Calu3 (cell line): ENCODE measurements around the gene NTRK2. TPM values are rescaled to one million over a fixed set of nuclear protein-coding genes. Genes with fewer than 3 reads are reported as not detected.

Experiments
- BruUV-seq: library from RNA; stranded (reverse); fragments of 400-500 nt; replicated peaks from 2 replicates; lab custom pipeline; 2021; lab: Mats Ljungman, UMichigan
- CTCF ChIA-PET: fragments of 300-600 bp; sonication (Branson Sonifier 250); formaldehyde crosslinking; loops from one replicate; lab custom pipeline; 2022; ENCODE audit warnings: antibody characterized with exemption; lab: Charles Lee
- DNase-seq: peaks from one replicate; pipeline ENCODE4 v3.0.0; 2022
- H3K27ac Mint-ChIP-seq: one replicate; pipeline ENCODE4 v1.8.0; 2022; ENCODE audit warnings: mixed read lengths; ENCODE audit not compliant: unreplicated experiment
- H3K27me3 Mint-ChIP-seq: one replicate; pipeline ENCODE4 v1.8.0; 2022; ENCODE audit warnings: mixed read lengths; ENCODE audit not compliant: unreplicated experiment
- H3K36me3 Mint-ChIP-seq: one replicate; pipeline ENCODE4 v1.8.0; 2022; ENCODE audit warnings: mild to moderate bottlenecking, moderate library complexity, mixed read lengths; ENCODE audit not compliant: insufficient read depth, unreplicated experiment
- H3K4me1 Mint-ChIP-seq: one replicate; pipeline ENCODE4 v1.8.0; 2022; ENCODE audit warnings: mild to moderate bottlenecking, low read depth, mixed read lengths; ENCODE audit not compliant: unreplicated experiment
- H3K4me3 Mint-ChIP-seq: one replicate; pipeline ENCODE4 v1.8.0; 2022; ENCODE audit warnings: mild to moderate bottlenecking, low read depth, moderate library complexity, mixed read lengths; ENCODE audit not compliant: unreplicated experiment
- H3K9me3 Mint-ChIP-seq: one replicate; pipeline ENCODE4 v1.8.0; 2022; ENCODE audit warnings: low read depth, mixed read lengths; ENCODE audit not compliant: unreplicated experiment
- CTCF ChIP-seq: fragments of 200-600 bp; IDR thresholded peaks from one replicate; pipeline ENCODE4 v1.8.0; 2022; ENCODE audit warnings: antibody characterized with exemption; ENCODE audit not compliant: unreplicated experiment
- intact Hi-C: fragments of 100-400 bp; cut with micrococcal nuclease; formaldehyde crosslinking; loops from one replicate; pipeline ENCODE4 v1.10.0; 2022; ENCODE audit not compliant: unreplicated experiment
- total RNA-seq: library from RNA; stranded (reverse); gene quantifications from 2 replicates; pipeline ENCODE4 v1.2.3, GENCODE V29; 2022

NTRK2 gene
- total RNA-seq, 1 experiment from 2014 or later = 2.1 TPM

GRCh38 chr9:85001925-85002324 is 332.4 kb downstream of the NTRK2 start:
- H3K36me3 Mint-ChIP-seq = no peaks in the 10 kb centered on the region
- H3K4me3 Mint-ChIP-seq = no peak overlapping the region
- no peak overlapping the region for H3K27ac Mint-ChIP-seq
- CTCF ChIA-PET = no interaction called here
- intact Hi-C loops = no loop called here
- TF ChIP-seq CTCF = no peak
- peaks cover 8% of the 10 kb centered on the region for H3K4me1 Mint-ChIP-seq
- H3K27me3 Mint-ChIP-seq = peaks cover 23% of the 10 kb centered on the region
- DNase-seq = no peak
- BruUV-seq = no TSS peak
- no peaks in the 10 kb centered on the region for H3K9me3 Mint-ChIP-seq

DNA sequence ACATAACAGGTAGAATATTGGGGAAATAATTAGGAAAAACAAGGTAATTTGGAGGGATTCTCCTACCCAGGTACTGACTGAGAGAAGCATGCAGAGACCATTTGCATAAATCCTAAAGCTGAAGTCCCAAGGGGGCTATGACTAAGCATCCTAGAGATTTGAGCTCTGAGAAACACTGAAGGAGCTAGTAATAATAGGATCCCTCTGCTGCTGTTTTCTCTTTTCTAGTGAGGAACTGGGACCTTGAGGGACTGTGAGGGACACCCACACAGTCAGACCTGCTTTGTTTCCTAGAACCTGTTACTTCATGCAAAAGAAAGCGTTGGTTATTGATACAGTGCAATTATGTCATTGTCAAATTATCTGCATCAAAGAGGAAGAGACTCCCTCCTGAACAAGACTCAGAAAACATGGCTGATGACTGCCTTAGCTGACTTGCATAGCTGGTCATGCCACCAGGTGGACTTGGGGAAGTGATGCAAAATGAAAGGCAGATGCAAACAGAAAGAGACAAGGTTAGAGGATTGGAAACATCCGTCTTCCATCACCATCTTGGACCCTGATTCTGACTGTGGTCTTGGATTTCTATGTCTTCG is 335.4 kb downstream of the NTRK2 start:
- intact Hi-C loops = no loop called here
- Mint-ChIP-seq H3K27ac (no peak overlapping the region), H3K9me3 (no peaks in the 10 kb centered on the region), H3K4me1 (no peaks in the 10 kb centered on the region), H3K27me3 (peaks cover 31% of the 10 kb centered on the region), H3K4me3 (no peak overlapping the region), H3K36me3 (no peaks in the 10 kb centered on the region)
- BruUV-seq = no TSS peak
- CTCF ChIA-PET = no interaction called here
- no peak for TF ChIP-seq CTCF
- DNase-seq = no peak

GRCh38 chr9:85007748-85008147 is 338.2 kb downstream of the NTRK2 start:
- no peak for TF ChIP-seq CTCF
- CTCF ChIA-PET = no interaction called here
- Mint-ChIP-seq H3K27me3 (peaks cover 30% of the 10 kb centered on the region), H3K27ac (no peak overlapping the region), H3K9me3 (no peaks in the 10 kb centered on the region), H3K4me1 (no peaks in the 10 kb centered on the region), H3K36me3 (no peaks in the 10 kb centered on the region), H3K4me3 (no peak overlapping the region)
- DNase-seq = no peak
- BruUV-seq = no TSS peak
- intact Hi-C loops = no loop called here

DNA sequence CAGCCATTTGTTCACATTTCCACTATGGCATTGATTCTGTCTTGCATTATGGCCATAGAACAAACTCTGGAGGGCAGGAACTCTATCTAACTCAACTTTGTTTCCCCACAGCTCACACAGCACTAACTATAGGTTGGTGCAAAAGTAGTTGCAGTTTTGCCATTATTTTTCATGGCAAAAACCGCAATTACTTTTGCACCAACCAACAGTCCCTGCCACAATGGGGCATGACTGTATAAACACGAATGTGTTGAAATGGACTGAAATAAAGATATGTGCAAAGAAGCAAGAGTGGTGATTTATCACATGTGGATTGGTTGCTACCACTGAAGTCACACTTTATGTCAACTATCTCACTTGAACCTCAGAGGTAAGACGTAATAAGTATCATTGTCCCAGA is 338.7 kb downstream of the NTRK2 start:
- Mint-ChIP-seq H3K27ac (no peak overlapping the region), H3K9me3 (no peaks in the 10 kb centered on the region), H3K4me3 (no peak overlapping the region), H3K4me1 (no peaks in the 10 kb centered on the region), H3K36me3 (no peaks in the 10 kb centered on the region), H3K27me3 (peaks cover 25% of the 10 kb centered on the region)
- CTCF ChIA-PET = no interaction called here
- no peak for DNase-seq
- no TSS peak for BruUV-seq
- TF ChIP-seq CTCF = no peak
- intact Hi-C loops = no loop called here
